GM13977 (cell line): ENCODE measurements around the gene HOXB3.
"Not testable (repeated sequence)": the region's sequence is repeated elsewhere in the genome, so short reads cannot be mapped to it uniquely, and the experiment has no call there.

Experiments
- DNase-seq: peaks from one replicate; pipeline ENCODE4 v3.0.0; 2012; ENCODE audit warnings: low spot score
- in situ Hi-C: fragments of 300-500 bp; cut with MboI; formaldehyde crosslinking; loops from one replicate; pipeline ENCODE4 v1.12.0; 2022; ENCODE audit warnings: low sequenced_read_pairs, low pct_unique_long_range_greater_than_20kb, mixed read lengths, inconsistent platforms; ENCODE audit not compliant: unreplicated experiment
- TF ChIP-seq, protein P1 (sequence below): IDR thresholded peaks from 2 replicates; pipeline ENCODE4 v1.5.1; 2012; ENCODE audit warnings: mild to moderate bottlenecking, control low read depth; ENCODE audit not compliant: insufficient read depth; ENCODE audit errors: extremely low read depth, missing control alignments

HOXB3 gene

DNA sequence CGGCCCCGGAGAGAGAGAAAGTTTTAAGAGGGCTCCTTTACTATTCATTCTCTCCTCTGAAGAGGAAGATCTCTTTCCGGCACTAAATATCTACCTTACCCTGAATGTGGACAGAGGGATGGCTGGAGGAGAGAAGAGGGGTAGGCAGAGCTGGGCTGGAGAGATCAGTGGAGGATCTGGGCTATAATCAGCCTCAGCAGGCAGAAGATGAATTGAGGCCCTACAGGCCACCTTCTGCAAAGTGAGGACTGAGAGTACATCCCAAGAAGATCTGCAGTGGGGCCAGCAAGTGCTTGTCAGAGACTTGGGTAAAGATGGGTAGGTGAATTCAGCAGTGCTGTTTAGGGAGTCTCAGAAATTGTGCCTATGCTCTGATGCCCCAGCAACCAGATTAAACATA is 52.7 kb downstream of the HOXB3 start:
- TF ChIP-seq, protein P1, sequence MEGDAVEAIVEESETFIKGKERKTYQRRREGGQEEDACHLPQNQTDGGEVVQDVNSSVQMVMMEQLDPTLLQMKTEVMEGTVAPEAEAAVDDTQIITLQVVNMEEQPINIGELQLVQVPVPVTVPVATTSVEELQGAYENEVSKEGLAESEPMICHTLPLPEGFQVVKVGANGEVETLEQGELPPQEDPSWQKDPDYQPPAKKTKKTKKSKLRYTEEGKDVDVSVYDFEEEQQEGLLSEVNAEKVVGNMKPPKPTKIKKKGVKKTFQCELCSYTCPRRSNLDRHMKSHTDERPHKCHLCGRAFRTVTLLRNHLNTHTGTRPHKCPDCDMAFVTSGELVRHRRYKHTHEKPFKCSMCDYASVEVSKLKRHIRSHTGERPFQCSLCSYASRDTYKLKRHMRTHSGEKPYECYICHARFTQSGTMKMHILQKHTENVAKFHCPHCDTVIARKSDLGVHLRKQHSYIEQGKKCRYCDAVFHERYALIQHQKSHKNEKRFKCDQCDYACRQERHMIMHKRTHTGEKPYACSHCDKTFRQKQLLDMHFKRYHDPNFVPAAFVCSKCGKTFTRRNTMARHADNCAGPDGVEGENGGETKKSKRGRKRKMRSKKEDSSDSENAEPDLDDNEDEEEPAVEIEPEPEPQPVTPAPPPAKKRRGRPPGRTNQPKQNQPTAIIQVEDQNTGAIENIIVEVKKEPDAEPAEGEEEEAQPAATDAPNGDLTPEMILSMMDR, result no peak
- no peak for DNase-seq
- in situ Hi-C loops, result no loop called here

DNA sequence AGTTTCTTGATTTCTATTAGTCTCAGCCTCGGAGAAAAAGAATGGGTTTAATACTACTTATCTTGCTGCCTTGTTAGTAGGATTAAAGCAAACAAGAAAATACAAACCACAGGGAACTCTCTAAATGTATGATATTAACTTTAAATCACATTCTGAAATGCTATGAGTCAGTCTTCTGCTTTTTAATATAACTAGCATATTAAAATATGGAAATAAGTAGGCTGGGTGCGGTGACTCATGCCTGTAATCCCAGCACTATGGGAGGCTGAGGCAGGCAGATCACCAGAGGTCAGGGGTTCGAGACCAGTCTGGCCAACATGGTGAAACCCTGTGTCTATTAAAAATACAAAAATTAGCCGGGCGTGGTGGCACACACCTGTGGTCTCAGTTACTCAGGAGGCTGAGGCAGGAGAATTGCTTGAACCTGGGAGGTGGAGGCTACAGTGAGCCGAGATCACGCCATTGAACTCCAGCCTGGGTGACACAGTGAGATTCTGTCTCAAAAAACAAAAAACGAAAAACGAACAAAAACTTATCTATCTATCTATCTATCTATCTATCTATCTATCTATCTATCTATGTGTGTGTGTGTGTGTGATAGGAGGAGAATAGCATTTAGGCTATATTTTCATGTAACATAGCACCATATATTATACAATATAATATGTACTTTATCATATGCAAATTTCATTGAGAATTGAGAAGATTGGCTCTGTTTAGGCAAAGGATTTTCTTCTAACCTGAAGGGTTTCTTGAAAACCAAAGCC is 54.1 kb downstream of the HOXB3 start:
- in situ Hi-C loops, DNase-seq: not testable (repeated sequence)

DNA sequence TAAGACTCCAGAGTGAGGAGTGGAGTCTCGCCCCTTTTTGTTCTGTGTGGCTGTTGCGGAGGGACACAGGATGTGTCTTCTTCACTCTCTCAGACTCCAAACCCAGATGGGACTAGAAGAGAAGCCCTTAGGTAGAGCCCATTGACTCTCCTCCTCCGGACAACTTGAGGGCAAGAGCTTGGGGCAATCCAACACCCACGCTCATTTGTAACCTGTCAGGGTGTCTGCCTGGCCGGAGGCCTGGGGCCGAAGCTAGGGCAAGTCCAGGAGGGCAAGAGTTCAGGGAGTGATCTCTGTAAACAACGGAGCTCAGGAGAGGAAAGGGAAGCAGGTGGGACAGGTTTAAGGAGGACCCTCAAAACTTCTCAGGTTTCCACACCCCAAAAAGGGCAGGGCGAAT is 57.8 kb downstream of the HOXB3 start:
- in situ Hi-C loops, result no loop called here
- TF ChIP-seq, protein P1, result no peak
- DNase-seq, result no peak

DNA sequence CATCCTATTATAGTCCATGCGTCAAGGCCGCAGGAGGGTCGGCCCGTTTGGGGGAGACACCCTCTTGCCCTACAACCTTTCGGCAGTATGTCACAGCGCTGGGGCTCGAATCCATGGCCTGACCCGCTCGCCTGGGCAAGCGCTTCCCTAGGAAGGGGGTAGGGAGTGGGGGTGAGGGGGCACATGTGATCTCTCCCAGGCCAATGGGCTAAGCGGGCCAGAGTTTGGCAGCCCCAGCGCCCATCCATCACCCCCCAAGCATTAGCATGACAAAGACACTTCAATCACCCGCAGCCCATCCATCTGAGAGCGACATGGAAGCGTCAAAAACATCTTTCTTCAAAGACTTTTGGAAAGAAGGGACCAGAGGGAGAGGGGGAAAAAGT is 59.2 kb downstream of the HOXB3 start, which contains the start of gene HOXB1:
Gene HOXB1, minus strand, starts transcription at position 125 of the 386 bp plus-strand sequence. Its CDS starts 107 bp downstream, at position 18.
- DNase-seq, result no peak
- in situ Hi-C loops, result no loop called here
- TF ChIP-seq, protein P1, result no peak

DNA sequence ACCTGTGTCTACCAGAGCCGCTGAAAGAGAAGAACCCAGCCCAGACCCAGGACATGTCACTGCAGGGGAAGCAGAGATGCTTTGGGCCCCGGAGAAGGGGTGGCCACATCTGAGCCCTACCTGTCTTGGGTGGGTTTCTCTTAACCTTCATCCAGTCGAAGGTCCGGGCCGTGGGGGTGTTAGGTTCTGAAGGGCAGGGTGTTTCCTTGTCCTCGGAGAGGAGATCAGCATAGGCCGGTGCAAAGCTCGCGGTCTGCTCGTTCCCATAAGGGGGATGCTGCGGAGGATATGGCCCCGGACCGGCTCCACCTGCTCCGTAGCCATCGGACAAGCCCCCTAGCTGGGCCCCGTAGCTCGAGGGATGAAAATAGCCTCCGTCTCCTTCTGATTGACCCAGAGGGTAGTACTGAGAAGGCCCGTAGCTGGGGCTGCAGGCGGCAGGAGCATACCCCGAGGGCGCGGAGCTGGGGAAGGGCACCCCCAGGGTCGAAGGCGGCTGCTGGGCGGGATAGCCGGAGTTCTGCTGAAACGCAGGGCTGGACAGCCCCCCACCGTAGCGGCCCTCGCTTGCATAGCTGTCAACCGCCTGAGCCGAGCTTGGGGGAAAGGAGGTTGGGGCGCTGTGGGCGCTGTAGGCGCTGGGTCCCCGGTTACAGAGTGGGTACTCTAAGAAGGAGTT is 59.7 kb downstream of the HOXB3 start:
- DNase-seq, result no peak
- in situ Hi-C loops, result no loop called here
- TF ChIP-seq, protein P1, result no peak

DNA sequence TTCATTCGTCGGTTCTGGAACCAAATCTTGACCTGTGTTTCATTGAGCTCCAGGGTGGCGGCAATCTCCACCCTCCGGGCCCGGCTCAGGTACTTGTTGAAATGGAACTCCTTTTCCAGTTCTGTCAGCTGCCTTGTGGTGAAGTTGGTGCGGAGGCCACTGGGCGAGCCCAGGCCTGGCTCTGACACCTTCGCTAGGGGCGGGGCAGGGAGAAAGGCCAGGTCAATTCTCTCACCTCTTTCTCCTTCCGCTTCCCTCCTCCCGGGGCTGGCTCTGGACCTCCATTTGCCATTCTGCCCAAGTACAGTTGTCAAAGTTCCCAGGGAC is 60.4 kb downstream of the HOXB3 start:
- in situ Hi-C loops, result no loop called here
- TF ChIP-seq, protein P1, result no peak
- no peak for DNase-seq

DNA sequence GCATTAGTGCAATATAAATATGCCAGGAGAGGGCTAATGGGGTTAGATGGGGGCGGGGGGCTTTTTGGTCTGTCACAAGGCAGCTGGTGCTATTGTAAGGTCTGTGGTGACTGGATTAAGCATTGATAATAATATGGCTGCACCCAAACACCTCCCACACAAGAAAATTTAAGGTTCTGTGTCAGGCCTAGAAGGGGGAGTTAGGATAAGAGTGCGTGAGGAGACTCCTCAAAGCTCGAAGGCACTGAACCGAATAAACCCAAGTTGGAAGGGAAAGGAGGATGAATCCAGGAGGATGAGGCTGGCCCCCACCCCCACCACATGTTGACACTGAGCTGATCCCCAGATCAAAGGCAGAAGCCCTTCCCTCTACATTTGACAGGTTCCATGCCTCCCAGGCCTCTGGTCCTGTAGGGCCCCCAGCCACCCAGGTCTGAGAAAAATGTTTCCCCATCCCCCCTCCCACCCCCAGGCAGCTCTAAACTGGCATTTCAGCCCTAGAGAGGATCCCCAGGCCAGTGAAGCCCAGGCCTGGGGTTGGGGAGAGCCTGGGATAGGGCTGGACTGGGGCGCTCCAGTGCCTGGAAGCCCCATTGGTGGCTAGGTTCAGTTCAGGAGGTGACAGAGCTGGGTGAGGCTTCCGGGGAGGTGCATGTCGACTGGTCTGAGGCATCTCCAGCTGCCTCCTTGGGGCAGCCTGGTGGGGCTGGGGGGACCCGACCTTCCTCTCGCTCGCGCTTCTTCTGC is 60.9 kb downstream of the HOXB3 start:
- in situ Hi-C loops, result no loop called here
- TF ChIP-seq, protein P1, result no peak

More for the DNA sequence above, 60.9 kb downstream of the HOXB3 start:
- peak; percentile 27 for DNase-seq
